GM10266 (cell line): ENCODE measurements around the gene COBLL1.

Source experiments
- DNase-seq: peaks from one replicate; pipeline ENCODE4 v3.0.0; 2012; ENCODE audit errors: extremely low spot score
- TF ChIP-seq, protein P1 (sequence below): IDR thresholded peaks from 2 replicates; pipeline ENCODE4 v1.5.1; 2012; ENCODE audit warnings: mild to moderate bottlenecking, low read depth; ENCODE audit not compliant: control insufficient read depth, insufficient read depth; ENCODE audit errors: missing control alignments

COBLL1 gene

DNA sequence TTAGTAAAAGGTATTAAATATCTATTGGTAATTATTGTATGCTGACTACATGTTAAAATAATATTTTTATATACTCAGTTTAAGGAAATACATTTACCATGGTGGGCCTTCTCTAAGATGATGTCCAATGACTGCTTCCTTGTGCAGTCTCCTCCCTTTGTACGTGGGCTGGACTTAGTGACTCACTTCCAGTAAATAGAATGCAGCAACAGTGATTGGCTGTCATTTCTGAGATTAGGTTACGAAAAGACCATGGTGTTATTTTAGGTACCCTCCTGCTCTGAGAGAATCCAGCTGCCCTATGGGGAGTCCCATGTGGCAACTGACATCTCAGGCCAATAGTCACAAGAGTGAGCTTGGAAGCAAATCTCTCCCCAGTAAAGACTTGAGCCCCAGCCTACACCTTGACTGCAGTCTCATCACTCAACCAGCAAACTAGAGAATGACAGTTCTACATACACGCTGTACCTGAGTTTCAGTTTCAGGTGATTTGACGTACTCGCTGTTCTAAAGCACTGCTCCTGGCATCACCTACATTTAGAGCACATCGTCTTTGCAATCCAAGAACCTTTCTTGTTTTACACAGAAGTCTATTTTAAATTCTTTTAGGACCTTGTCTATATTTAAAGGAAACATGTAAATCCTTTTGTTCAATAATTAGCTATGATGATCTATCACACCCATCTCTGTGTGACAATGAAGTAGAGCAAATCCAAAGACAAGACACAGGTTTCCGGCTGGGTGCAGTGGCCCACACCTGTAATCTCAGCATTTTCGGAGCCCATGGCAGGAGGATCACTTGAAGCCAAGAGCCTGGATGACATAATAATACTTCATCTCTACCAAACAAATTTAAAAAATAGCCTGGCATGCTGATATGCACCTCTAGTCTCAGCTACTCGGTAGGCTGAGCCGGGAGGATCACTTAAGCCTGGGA is 87.2 kb downstream of the COBLL1 start:
- TF ChIP-seq, protein P1, sequence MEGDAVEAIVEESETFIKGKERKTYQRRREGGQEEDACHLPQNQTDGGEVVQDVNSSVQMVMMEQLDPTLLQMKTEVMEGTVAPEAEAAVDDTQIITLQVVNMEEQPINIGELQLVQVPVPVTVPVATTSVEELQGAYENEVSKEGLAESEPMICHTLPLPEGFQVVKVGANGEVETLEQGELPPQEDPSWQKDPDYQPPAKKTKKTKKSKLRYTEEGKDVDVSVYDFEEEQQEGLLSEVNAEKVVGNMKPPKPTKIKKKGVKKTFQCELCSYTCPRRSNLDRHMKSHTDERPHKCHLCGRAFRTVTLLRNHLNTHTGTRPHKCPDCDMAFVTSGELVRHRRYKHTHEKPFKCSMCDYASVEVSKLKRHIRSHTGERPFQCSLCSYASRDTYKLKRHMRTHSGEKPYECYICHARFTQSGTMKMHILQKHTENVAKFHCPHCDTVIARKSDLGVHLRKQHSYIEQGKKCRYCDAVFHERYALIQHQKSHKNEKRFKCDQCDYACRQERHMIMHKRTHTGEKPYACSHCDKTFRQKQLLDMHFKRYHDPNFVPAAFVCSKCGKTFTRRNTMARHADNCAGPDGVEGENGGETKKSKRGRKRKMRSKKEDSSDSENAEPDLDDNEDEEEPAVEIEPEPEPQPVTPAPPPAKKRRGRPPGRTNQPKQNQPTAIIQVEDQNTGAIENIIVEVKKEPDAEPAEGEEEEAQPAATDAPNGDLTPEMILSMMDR, result no peak
- no peak for DNase-seq

DNA sequence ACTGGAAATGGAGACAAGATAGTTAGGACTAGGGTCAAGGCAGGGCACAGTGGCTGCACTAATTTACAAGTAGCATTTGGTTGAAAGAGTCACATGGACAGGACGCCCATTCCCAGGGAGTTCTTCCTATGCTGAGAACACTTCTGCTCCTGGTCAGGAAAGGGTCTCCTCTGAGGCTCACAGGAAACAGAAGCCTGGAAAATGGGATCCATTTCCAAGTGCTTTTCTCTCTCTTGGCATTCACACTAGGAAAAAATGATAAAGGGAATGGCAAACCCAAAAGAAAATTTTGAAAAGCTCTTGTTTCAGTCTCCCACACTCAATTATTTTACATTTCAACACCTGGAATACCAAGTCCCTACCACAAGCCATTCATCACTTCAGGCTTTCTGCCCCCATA is 88.7 kb downstream of the COBLL1 start:
- TF ChIP-seq, protein P1, result no peak

DNA sequence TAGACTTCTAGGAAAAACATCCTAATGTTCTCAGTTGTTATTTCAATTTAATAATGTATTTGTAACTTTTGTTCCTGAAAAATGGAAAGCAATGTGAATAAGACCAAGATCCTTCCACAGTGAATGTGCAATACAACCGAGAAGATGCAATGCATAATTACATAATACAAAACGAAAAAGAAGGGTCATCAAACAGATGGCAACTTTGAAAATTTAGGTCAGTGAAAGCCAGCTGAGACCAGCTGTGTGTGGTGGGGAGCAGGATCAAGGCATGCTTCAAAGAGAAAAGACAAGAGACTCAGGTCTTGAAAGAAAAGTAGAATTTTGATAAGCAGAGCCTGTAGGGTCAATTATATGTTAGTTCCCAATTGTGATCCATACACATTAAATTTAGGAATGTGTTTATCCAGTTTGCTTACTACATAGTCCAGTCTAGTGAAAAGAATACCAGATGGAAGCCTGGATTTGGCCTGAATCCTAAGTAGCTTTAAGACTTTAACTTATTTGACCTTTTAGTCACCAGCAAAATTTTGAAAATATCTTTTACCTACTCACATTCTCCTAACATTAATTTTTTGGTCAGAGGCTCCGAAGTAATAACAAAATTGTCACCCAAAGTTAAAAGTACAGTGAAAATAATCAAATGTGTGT is 93.7 kb downstream of the COBLL1 start:
- TF ChIP-seq, protein P1, result no peak

More for the DNA sequence above, 88.7 kb downstream of the COBLL1 start:
- DNase-seq, result no peak

DNA sequence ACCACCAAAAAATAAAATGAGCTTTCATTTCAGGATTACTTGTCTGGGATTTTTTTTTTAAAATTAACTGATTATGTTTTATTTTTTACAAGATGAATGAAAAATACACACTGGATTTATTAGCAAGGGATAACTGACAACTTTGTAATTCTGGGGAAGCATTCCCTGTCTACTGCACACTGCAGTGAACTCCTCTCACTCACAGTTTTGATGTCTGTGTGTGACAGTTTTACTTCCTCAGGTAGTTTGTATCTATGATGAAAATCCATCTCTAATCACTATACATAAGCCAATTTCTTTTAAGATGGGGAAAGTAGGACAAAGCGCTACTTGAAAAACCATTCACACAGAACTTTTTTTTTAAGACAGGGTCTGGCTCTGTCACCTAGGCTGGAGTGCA is 94.5 kb downstream of the COBLL1 start:
- no peak for DNase-seq
- TF ChIP-seq, protein P1, result no peak

More for the DNA sequence above, 93.7 kb downstream of the COBLL1 start:
- DNase-seq, result no peak

DNA sequence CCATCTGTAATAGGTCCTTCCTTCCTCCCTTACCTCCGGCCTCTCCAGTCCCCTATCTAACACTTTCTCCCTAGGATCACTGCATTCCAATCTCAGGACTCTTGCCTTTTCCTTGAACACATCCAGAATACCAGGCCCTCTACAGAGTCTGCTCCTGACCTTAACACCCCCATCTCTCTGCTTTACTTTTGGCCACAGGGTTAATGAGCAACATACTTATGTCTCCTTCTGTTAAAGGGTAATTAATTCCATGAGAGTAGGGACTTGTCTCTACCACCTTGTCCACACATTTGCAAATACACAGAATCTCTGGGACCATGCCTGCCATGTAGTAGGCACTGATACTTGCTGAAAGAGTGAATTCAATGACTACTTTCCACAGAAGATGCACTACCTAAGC is 94.9 kb downstream of the COBLL1 start:
- DNase-seq, result no peak
- TF ChIP-seq, protein P1, result no peak

DNA sequence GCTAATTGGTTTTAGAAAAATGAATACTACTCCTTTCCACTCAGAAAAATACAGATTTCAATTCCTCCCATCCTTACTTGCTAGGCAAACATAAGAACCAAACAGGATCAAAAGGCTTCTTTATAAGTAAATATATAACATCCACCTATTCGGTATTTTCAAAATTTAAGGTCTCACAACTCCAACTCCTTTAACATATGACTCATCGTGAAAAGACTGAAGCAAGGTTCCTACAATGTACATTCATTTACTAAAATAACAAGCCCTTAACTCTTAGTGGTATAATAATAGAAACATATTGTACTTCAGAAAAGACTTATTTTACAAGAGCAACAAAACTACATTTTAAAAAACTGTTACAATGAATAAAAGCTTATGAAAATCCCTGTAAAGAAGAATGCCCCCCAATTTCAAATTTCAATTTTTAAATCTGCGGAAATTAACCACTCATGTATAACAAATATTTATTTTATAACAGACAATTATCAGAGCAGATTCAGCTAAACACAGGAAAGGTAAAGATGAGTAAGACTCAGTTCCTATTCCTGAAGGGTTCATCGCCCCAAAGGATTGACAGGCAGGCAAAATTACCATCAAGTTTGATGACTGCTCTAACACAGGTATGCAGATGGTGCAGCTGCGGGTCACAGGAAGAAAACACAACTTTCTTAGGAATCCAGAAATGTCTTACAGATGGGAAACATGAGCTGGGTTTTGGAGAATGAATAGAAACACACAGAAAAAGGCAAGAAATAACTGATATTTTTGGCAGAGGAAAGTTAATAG is 96.4 kb downstream of the COBLL1 start:
- DNase-seq, result no peak
- TF ChIP-seq, protein P1, result no peak
